GM04504 (cell line): ENCODE results near the gene ZSWIM5.
"Not testable (repeated sequence)": the region's sequence is repeated elsewhere in the genome, so short reads cannot be mapped to it uniquely, and the experiment has no call there.

Source experiments
- DNase-seq: peaks from one replicate; pipeline ENCODE4 v3.0.0-alpha.2; 2012; ENCODE audit warnings: low read depth

The ZSWIM5 gene

DNA sequence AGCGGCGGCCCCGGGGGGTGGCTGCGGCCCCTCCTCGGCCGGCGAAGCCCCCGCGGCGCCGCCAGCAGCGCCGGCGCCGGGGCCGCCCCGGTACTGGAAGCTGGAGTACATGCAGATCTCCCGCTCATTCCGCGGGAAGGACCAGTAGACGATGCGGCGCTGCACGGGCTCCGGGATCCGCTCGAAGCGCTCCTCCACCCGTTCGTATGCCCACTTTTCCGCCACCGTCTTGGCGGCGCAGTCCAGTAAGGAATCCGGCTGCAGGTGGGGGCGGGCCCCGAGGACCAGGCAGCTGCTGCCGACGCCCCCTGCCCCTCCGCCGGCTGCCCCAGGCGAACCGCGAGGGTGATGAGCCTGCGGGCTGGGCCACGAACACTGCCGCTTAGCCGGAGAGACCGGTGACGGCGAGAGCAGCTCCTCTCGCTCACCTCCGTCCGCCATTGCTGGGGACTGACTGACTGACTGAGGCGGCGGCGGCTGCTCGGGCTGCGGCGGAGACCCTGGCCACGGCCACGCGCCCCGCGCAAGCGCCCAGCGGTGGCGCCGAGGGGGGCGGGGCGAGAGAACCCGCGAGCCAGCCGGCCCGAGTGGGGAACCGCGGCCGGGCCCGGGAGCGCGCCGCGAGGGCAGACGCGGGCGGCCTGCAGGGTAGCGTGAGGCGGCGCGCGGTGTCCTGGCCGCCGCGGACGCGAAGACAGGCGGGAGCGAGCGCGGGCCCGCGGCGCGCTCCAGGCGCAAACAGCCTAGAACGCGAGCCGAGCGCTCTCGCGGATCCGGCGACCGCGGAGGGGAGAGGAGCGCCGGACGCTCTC lies at the start of gene ZSWIM5:
Gene ZSWIM5, minus strand, starts transcription at position 696 of the 812 bp plus-strand sequence. Its CDS starts 255 bp downstream, at position 441.
- DNase-seq: no peak

DNA sequence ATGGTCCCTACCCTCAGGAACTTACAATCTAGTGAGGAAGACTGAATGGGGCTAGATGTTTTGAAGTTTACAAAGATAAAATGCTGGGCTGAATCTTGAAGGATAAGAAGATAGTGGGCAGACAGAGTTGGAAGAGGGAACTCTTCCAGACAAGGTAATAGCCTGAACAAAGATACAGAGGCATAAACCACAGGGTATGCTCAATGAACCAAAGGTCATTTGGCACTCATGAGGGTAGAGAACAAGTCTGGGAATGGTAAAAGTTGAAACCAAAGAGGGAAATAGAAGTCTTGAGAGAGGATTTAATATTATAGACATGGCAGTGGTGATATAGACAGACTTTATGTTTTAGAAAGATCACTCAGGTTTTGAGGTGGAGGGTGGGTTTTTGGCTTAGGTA lies 48.1 kb upstream of the ZSWIM5 start:
- no peak for DNase-seq

DNA sequence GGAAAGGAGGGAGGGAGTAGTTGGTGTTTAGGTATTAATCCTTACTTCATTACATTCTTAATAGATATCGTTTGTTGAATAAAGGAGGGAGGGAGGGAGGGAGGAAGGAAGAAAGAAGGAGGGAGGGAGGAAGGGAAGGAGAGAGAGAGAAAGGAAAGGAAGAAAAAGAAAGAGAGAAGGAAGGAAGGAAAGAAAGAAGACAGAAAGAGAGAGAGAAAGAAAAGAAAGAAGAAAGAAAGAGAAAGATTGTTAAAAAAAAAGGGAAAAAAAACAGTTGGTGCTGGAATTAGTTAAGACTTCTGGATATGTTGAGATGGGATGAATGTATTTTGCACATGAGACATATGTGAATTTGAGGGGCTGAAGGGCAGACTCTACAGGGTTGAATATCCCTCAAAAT lies 44.1 kb upstream of the ZSWIM5 start:
- no peak for DNase-seq

GRCh38 chr1:45248004-45248403 lies 41.6 kb upstream of the ZSWIM5 start:
- DNase-seq: not testable (repeated sequence)

- DNase-seq: peak; percentile 55
Measured at GRCh38 chr1:45246760-45247159, 40.4 kb upstream of the ZSWIM5 start.

DNA sequence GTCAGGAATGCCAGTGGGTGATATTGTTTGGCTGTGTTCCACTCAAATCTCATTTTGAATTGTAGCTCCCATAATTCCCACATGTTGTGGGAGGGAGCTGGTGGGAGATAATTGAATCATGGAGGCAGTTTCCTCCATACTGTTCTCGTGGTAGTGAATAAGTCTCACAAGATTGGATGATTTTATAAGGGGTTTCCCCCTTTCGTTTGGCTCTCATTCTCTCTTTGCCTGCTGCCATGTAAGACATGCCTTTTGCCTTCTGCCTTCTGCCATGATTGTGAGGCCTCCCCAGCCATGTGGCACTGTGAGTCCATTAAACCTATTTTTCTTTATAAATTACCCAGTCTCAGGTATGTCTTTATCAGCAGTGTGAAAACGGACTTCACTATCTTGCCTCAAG lies 40.0 kb upstream of the ZSWIM5 start:
- not testable (repeated sequence) for DNase-seq

GRCh38 chr1:45244660-45245059 lies 38.3 kb upstream of the ZSWIM5 start:
- no peak for DNase-seq

DNA sequence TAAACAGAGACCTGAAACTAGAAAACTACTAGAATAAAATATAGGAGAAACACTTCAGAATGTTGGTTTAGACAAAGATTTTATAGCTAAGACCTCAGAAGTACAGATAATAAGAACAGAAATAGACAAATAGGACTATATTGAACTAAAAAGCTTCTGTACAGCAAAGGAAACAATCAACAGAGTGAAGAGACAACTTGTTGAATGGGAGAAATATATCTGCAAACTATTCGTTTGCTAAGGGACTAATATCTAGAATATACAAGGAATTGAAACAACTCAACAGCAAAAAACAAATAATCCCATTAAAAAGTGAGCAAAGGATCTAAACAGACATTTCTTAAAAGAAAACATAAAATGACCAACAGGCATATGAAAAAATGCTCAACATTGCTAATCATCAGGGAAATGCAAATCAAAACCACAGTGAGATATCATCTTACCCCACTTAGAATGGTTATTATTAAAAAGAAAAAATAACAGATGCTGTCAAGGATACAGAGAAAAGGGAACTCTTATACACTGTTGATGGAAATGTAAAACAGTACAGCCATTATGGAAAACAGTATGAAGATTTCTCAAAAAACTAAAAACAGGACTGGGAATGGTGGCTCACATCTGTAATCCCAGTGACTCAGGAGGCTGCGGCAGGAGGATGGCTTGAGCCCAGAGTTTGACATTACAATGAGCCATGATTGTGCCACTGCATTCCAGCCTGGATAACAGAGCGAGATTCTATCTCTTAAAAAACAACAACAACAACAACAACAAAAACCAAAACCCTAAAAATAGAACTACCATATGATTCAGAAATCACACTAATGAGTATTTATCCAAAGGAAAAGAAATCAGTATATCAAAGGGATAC lies 37.3 kb upstream of the ZSWIM5 start:
- DNase-seq: no peak

- no peak for DNase-seq
Measured at GRCh38 chr1:45238846-45239245, 32.4 kb upstream of the ZSWIM5 start.

- DNase-seq: no peak
Measured at GRCh38 chr1:45236136-45236535, 29.7 kb upstream of the ZSWIM5 start.

- DNase-seq: no peak
Measured at GRCh38 chr1:45230537-45230936, 24.1 kb upstream of the ZSWIM5 start.

DNA sequence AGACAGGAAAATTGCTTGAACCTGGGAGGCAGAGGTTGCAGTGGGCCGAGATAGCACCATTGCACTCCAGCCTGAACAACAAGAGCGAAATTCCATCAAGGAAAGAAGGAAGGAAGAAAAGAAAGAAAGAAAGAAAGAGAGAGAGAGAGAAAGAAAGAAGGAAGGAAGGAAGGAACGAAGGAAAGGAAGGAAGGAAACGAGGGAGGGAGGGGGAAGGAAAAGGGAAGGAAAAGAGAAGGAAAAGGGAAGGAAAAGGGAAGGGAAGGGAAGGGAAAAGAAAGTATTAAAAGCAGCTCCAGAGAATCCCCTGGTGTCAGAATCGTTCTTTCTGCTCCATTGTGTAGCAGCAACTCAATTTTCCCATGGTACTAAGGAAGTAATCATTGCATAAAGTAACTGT lies 19.2 kb upstream of the ZSWIM5 start:
- DNase-seq: no peak

GRCh38 chr1:45223710-45224109 lies 17.3 kb upstream of the ZSWIM5 start:
- not testable (repeated sequence) for DNase-seq

DNA sequence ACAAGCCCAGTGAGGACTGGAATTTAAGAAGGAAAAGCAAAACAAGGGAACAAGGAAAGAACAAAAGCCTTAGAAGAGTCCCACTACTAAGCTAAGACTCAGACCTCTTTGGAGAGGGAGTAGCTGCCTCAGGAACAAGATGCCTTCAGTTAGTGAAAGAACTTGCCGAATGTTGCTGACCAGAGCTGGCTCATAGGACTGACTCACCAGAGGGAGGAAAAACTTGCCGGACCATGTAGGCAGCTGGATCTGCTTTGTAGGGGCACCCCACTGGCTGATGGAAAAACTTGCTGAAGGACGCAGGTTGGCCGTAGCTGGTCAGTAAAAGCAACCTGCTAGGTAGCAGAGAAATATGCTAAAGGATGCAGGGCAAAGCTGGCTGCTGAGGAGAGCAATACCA lies 15.3 kb upstream of the ZSWIM5 start:
- DNase-seq: no peak

GRCh38 chr1:45216861-45217260 lies 10.5 kb upstream of the ZSWIM5 start:
- no peak for DNase-seq

- DNase-seq: no peak
Measured at GRCh38 chr1:45216200-45216541, 9.8 kb upstream of the ZSWIM5 start.

DNA sequence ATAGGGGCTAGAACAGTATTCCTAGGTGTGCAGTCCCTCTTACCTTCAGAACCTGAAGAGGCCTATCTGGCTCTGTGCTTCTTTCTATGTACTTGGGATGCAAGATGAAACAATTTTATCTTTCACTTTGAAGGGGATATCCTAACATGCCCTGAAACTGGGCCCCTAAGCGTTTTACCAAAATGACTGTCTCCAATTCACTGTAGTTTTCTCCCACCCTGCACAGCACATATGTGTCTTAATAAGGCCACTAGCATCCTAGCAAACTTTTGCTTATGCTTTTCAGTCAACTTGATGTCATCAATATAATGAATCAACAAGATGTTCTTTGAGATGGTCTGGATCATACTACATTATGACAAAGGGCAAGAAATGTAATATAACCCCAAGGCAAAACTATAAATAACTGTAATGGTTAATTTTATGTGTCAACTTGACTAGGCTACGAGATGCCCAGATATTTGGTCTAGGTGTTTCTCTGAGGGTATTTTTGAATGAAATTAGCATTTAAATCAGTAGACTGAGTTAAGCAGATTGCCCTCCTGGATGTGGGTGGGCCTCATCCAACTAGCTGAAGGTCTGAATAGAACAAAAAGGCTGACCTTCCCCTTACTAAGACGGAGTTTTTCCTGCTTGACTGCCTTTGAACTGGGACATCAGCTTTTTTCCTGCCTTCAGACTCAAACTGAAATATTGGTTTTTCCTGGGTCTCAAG lies 9.2 kb upstream of the ZSWIM5 start:
- DNase-seq: no peak

- no peak for DNase-seq
Measured at GRCh38 chr1:45213892-45214291, 7.5 kb upstream of the ZSWIM5 start.

GRCh38 chr1:45211076-45211475 lies 4.7 kb upstream of the ZSWIM5 start:
- no peak for DNase-seq

DNA sequence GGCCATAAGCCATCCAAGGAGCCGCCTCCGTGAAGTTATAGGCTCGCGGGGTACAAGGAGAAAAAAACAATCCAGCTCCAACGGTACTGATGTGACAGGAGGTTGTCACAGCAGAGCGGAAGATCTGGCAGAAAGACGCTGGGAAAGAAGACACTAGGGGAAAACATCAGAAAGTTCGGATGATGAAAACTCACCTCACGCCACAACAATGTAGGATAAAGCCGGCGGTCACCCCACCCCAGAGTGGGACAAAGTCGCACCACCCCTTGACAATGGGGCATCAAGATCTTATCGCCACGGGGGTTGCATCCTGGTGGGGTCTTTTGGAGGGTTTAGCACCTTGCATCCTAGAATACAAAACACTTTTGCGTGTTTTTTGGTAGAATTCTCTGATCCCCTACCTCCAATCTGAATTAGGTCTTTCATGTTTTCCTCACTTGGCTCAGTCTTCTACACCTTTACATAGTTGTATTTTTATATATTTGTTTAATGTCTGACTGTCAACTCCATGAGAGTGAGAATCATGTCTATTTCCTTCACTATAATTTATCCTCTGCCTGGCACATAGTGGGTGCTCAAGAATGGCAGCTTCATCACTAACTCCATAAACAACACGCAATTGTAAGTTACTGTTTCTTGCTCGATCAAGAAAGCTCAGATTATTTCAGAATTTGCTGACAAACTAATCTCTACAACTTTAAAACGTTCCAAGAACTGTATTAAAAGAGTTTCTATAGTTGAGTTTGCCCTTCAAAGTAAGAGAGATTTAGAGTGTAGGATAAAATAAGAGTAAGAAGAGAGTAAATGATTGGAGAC lies 611 bp upstream of the ZSWIM5 start:
- DNase-seq: no peak

GRCh38 chr1:45205011-45205909 lies 1.1 kb downstream of the ZSWIM5 start:
- DNase-seq: no peak
